ENCODE measurements around the gene CLEC3B. TPM values are rescaled to one million over a fixed set of nuclear protein-coding genes. Genes with fewer than 3 reads are reported as not detected.

Gene CLEC3B, protein sequence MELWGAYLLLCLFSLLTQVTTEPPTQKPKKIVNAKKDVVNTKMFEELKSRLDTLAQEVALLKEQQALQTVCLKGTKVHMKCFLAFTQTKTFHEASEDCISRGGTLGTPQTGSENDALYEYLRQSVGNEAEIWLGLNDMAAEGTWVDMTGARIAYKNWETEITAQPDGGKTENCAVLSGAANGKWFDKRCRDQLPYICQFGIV
- total RNA-seq (2022; extraction: Qiagen RNA extraction), result 0.13 to 0.31 TPM (median 0.20 TPM) in 4 of 5 replicates, not detected in the other

DNA sequence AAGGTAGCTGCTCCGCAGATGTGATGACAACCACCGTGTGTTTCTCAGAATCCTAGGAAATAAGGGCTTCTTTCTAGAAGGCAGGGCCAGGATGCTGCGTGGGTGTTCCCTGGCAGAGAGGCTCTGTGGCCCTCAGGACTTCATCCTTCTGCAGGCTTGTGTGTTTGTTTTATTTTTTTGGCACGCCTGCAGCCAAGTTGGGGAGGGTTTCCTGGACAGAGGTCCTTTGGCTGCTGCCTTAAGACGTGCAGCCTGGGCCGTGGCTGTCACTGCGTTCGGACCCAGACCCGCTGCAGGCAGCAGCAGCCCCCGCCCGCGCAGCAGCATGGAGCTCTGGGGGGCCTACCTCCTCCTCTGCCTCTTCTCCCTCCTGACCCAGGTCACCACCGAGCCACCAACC is at the start of gene CLEC3B:
Gene CLEC3B, plus strand, starts transcription at position 266 of the 400 bp plus-strand sequence. Its CDS starts 60 bp downstream, at position 326.

Other genes starting within 250 kb of the CLEC3B start
- 8.2 to 12.2 TPM (median 11.4 TPM) in 5 replicates for gene TMEM42, start 164.4 kb upstream of the CLEC3B start, total RNA-seq (2022; extraction: Qiagen RNA extraction)
- gene TGM4, start 151.7 kb upstream of the CLEC3B start, total RNA-seq (2022; extraction: Qiagen RNA extraction), result 0.12 to 0.30 TPM (median 0.16 TPM) in 5 replicates
- gene ZDHHC3, start 50.1 kb upstream of the CLEC3B start, total RNA-seq (2022; extraction: Qiagen RNA extraction), result 42.1 to 46.0 TPM (median 45.4 TPM) in 5 replicates
- 44.6 to 53.0 TPM (median 47.2 TPM) in 5 replicates for gene EXOSC7, start 50.1 kb upstream of the CLEC3B start, total RNA-seq (2022; extraction: Qiagen RNA extraction)
- 7.4 to 10.0 TPM (median 7.8 TPM) in 5 replicates for gene CDCP1, start 120.1 kb downstream of the CLEC3B start, total RNA-seq (2022; extraction: Qiagen RNA extraction)
- 6.1 to 11.5 TPM (median 11.2 TPM) in 5 replicates for gene TMEM158, start 200.0 kb downstream of the CLEC3B start, total RNA-seq (2022; extraction: Qiagen RNA extraction)

Measured in A549 treated with Hydrocortisone at 1 μM for 4 hours (cell line).